ENCODE measurements around the gene CLEC4G.

DNA sequence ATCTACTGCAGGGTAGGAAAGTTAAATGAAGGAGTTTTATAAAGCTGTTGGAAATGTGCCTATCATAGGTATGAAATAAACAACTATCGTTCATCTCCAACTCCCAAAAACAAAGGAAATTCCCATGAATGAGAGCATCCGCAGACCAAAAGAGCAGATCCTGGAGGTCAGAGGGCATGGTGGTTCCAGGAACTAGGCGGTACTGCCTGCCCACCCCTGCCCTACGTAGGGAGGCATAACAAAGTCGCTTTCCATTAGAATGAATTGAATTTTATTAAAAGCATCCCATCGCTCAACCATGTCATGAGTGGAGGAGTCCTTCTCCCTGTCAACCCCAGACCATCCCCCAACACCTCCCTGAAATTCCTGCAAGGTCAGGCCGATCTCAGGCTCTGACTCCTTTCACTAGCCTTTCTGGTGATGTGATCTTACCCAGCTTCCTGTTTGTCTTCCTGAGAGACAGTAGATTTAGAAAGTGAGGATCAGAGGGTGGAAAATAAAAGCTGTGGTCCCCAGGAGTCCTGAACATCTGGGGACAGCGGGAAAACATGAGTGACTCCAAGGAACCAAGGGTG is 30.9 kb upstream of the CLEC4G start, which contains the start of gene CLEC4M:
- TF ChIP-seq CTCF (IDR thresholded peaks at IDR 0.05): no peak
- TF ChIP-seq POLR2A (IDR thresholded peaks at IDR 0.05): no peak
- no peak for TF ChIP-seq EP300 (IDR thresholded peaks at IDR 0.05)
- no peak for TF ChIP-seq POLR2AphosphoS5 (IDR thresholded peaks at IDR 0.05)
